ENCODE results near the gene SH3RF3.

Gene SH3RF3

GRCh38 chr2:109476641-109477441 is 347.8 kb downstream of the SH3RF3 start:
- DNase-seq (ENCODE audit: low spot score), result no peak

GRCh38 chr2:109478906-109479493 is 350.0 kb downstream of the SH3RF3 start:
- DNase-seq (ENCODE audit: low spot score), result no peak

- DNase-seq (ENCODE audit: low spot score), result no peak
Measured at GRCh38 chr2:109479804-109480203, 350.8 kb downstream of the SH3RF3 start.

- DNase-seq (ENCODE audit: low spot score), result no peak
Measured at GRCh38 chr2:109480486-109481195, 351.6 kb downstream of the SH3RF3 start.

GRCh38 chr2:109481196-109481555 is 352.2 kb downstream of the SH3RF3 start:
- no peak for DNase-seq (ENCODE audit: low spot score)

GRCh38 chr2:109481599-109481998 is 352.6 kb downstream of the SH3RF3 start:
- DNase-seq (ENCODE audit: low spot score), result no peak

- no peak for DNase-seq (ENCODE audit: low spot score)
Measured at GRCh38 chr2:109482361-109482861, 353.4 kb downstream of the SH3RF3 start.

GRCh38 chr2:109486711-109487535 is 357.9 kb downstream of the SH3RF3 start:
- no peak for DNase-seq (ENCODE audit: low spot score)

GRCh38 chr2:109487536-109487869 is 358.5 kb downstream of the SH3RF3 start:
- no peak for DNase-seq (ENCODE audit: low spot score)

- no peak for DNase-seq (ENCODE audit: low spot score)
Measured at GRCh38 chr2:109487871-109488655, 359.1 kb downstream of the SH3RF3 start.

GRCh38 chr2:109489296-109489695 is 360.3 kb downstream of the SH3RF3 start:
- DNase-seq (ENCODE audit: low spot score), result no peak

- no peak for DNase-seq (ENCODE audit: low spot score)
Measured at GRCh38 chr2:109493176-109493935, 364.4 kb downstream of the SH3RF3 start.

- no peak for DNase-seq (ENCODE audit: low spot score)
Measured at GRCh38 chr2:109494351-109494750, 365.3 kb downstream of the SH3RF3 start.

- no peak for DNase-seq (ENCODE audit: low spot score)
Measured at GRCh38 chr2:109497463-109497862, 368.5 kb downstream of the SH3RF3 start.

- DNase-seq (ENCODE audit: low spot score), result no peak
Measured at GRCh38 chr2:109497911-109498870, 369.2 kb downstream of the SH3RF3 start.

GRCh38 chr2:109498906-109499305 is 369.9 kb downstream of the SH3RF3 start:
- DNase-seq (ENCODE audit: low spot score), result no peak

GRCh38 chr2:109499566-109499965 is 370.6 kb downstream of the SH3RF3 start:
- DNase-seq (ENCODE audit: low spot score), result no peak

- no peak for DNase-seq (ENCODE audit: low spot score)
Measured at GRCh38 chr2:109500910-109501309, 371.9 kb downstream of the SH3RF3 start.

GRCh38 chr2:109501461-109501860 is 372.5 kb downstream of the SH3RF3 start:
- DNase-seq (ENCODE audit: low spot score), result no peak

All from Ammon's horn (tissue), 1 donor.